ENCODE data around the gene RAPGEF4. TPM values are rescaled to one million over a fixed set of nuclear protein-coding genes. Genes with fewer than 3 reads are reported as not detected.

The RAPGEF4 gene
- total and polyA plus RNA-seq, 9 donors = 1.1 to 2.4 (median 1.5) TPM

DNA sequence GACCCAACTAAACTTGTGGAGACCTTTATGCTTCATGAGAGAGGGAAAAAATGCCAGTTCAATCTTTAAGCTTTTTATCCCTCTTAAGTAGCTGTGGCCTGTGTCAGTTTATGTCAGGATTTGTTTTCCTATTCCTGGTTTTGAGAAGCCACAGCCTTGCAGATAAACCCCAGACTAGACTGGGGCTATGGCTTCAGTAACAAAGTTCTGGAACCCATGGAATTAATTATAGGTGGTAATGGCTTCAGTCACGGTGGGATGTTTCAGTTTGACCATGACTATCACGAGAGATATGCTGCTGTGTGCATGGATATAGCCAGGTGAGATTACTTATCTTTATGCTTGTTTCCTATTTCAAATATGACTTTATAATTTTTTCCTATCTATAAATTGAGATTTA lies 134.8 kb downstream of the RAPGEF4 start:
- DNase-seq = no peak
- Histone ChIP-seq H3K27me3 (ENCODE audit: control insufficient read depth, insufficient read depth, low read length) (no peaks in the 10 kb centered on the region), H3K27ac (ENCODE audit: low read length) (no peak overlapping the region), H3K36me3 (ENCODE audit: control insufficient read depth, insufficient read depth, low read length) (no peaks in the 10 kb centered on the region), H3K4me1 (ENCODE audit: control insufficient read depth, insufficient read depth, low read length) (no peaks in the 10 kb centered on the region), H3K4me3 (ENCODE audit: low read length) (no peak overlapping the region), H3K9me3 (replicated peaks; ENCODE audit: control insufficient read depth, low read depth, low read length) (no peaks in the 10 kb centered on the region)
- no CpG with 5 or more reads among the region's 2 CpGs for WGBS (ENCODE audit: insufficient coverage)

- H3K4me1 ChIP-seq (ENCODE audit: control insufficient read depth, insufficient read depth, low read length) = no peaks in the 10 kb centered on the region
- H3K4me3 ChIP-seq (ENCODE audit: low read length) = no peak overlapping the region
- H3K36me3 ChIP-seq (ENCODE audit: control insufficient read depth, insufficient read depth, low read length) = no peaks in the 10 kb centered on the region
- no peak for DNase-seq
- no CpG with 5 or more reads among the region's 2 CpGs for WGBS (ENCODE audit: insufficient coverage)
- no peaks in the 10 kb centered on the region for H3K27me3 ChIP-seq (ENCODE audit: control insufficient read depth, insufficient read depth, low read length)
- no peaks in the 10 kb centered on the region for H3K9me3 ChIP-seq (replicated peaks; ENCODE audit: control insufficient read depth, low read depth, low read length)
- H3K27ac ChIP-seq (ENCODE audit: low read length) = no peak overlapping the region
Observed at GRCh38 chr2:172877826-172878225, 142.2 kb downstream of the RAPGEF4 start.

DNA sequence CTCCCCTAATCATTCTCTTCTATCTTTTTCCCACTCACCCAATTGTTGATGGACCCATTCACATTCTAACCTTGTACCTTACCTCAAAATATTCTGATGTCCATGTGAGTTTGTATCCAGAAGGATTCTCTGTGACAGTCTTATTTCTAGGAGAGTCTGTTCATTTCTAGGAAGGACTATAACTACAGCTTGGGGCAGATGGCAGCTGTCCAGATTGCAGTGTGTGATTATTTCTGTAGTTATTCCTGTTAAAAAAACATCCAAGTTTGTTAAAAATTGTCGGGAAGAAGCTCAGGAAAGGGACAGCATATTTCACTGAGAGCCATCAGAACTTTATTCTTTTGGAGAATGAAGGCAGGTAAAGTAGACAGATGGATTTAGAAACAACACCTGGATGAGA lies 142.6 kb downstream of the RAPGEF4 start:
- no peak overlapping the region for H3K27ac ChIP-seq (ENCODE audit: low read length)
- H3K9me3 ChIP-seq (replicated peaks; ENCODE audit: control insufficient read depth, low read depth, low read length) = no peaks in the 10 kb centered on the region
- H3K4me1 ChIP-seq (ENCODE audit: control insufficient read depth, insufficient read depth, low read length) = no peaks in the 10 kb centered on the region
- no CpG with 5 or more reads among the region's 1 CpG for WGBS (ENCODE audit: insufficient coverage)
- H3K4me3 ChIP-seq (ENCODE audit: low read length) = no peak overlapping the region
- DNase-seq = no peak
- no peaks in the 10 kb centered on the region for H3K27me3 ChIP-seq (ENCODE audit: control insufficient read depth, insufficient read depth, low read length)
- no peaks in the 10 kb centered on the region for H3K36me3 ChIP-seq (ENCODE audit: control insufficient read depth, insufficient read depth, low read length)

- Histone ChIP-seq H3K9me3 (replicated peaks; ENCODE audit: control insufficient read depth, low read depth, low read length) (no peaks in the 10 kb centered on the region), H3K27ac (ENCODE audit: low read length) (no peak overlapping the region), H3K4me3 (ENCODE audit: low read length) (no peak overlapping the region), H3K27me3 (ENCODE audit: control insufficient read depth, insufficient read depth, low read length) (no peaks in the 10 kb centered on the region), H3K4me1 (ENCODE audit: control insufficient read depth, insufficient read depth, low read length) (peaks cover 7% of the 10 kb centered on the region), H3K36me3 (ENCODE audit: control insufficient read depth, insufficient read depth, low read length) (no peaks in the 10 kb centered on the region)
- DNase-seq = peak; percentile 38
- no CpG with 5 or more reads among the region's 1 CpG for WGBS (ENCODE audit: insufficient coverage)
Observed at GRCh38 chr2:172884336-172884735, 148.7 kb downstream of the RAPGEF4 start.

GRCh38 chr2:172885996-172886395 lies 150.4 kb downstream of the RAPGEF4 start:
- no peak overlapping the region for H3K4me3 ChIP-seq (ENCODE audit: low read length)
- H3K36me3 ChIP-seq (ENCODE audit: control insufficient read depth, insufficient read depth, low read length) = no peaks in the 10 kb centered on the region
- H3K27ac ChIP-seq (ENCODE audit: low read length) = no peak overlapping the region
- DNase-seq = no peak
- WGBS (ENCODE audit: insufficient coverage) = 97% methylated on average over 3 of the region's 3 CpGs
- no peaks in the 10 kb centered on the region for H3K27me3 ChIP-seq (ENCODE audit: control insufficient read depth, insufficient read depth, low read length)
- no peaks in the 10 kb centered on the region for H3K9me3 ChIP-seq (replicated peaks; ENCODE audit: control insufficient read depth, low read depth, low read length)
- peaks cover 12% of the 10 kb centered on the region for H3K4me1 ChIP-seq (ENCODE audit: control insufficient read depth, insufficient read depth, low read length)

- H3K27me3 ChIP-seq (ENCODE audit: control insufficient read depth, insufficient read depth, low read length) = no peaks in the 10 kb centered on the region
- H3K4me3 ChIP-seq (ENCODE audit: low read length) = no peak overlapping the region
- WGBS (ENCODE audit: insufficient coverage) = no CpG with 5 or more reads among the region's 2 CpGs
- no peaks in the 10 kb centered on the region for H3K9me3 ChIP-seq (replicated peaks; ENCODE audit: control insufficient read depth, low read depth, low read length)
- H3K27ac ChIP-seq (ENCODE audit: low read length) = no peak overlapping the region
- no peaks in the 10 kb centered on the region for H3K36me3 ChIP-seq (ENCODE audit: control insufficient read depth, insufficient read depth, low read length)
- peaks cover 12% of the 10 kb centered on the region for H3K4me1 ChIP-seq (ENCODE audit: control insufficient read depth, insufficient read depth, low read length)
- DNase-seq = no peak
Observed at GRCh38 chr2:172887280-172887679, 151.6 kb downstream of the RAPGEF4 start.

GRCh38 chr2:172888714-172889669 lies 153.3 kb downstream of the RAPGEF4 start:
- H3K4me1 ChIP-seq (ENCODE audit: control insufficient read depth, insufficient read depth, low read length) = peaks cover 12% of the 10 kb centered on the region
- H3K4me3 ChIP-seq (ENCODE audit: low read length) = no peak overlapping the region
- no peak for DNase-seq
- no CpG with 5 or more reads among the region's 10 CpGs for WGBS (ENCODE audit: insufficient coverage)
- H3K27ac ChIP-seq (ENCODE audit: low read length) = no peak overlapping the region
- H3K36me3 ChIP-seq (ENCODE audit: control insufficient read depth, insufficient read depth, low read length) = no peaks in the 10 kb centered on the region
- H3K9me3 ChIP-seq (replicated peaks; ENCODE audit: control insufficient read depth, low read depth, low read length) = no peaks in the 10 kb centered on the region
- H3K27me3 ChIP-seq (ENCODE audit: control insufficient read depth, insufficient read depth, low read length) = no peaks in the 10 kb centered on the region

GRCh38 chr2:172889768-172890430 lies 154.3 kb downstream of the RAPGEF4 start:
- DNase-seq = peak; percentile 29
- no peak overlapping the region for H3K27ac ChIP-seq (ENCODE audit: low read length)
- H3K4me3 ChIP-seq (ENCODE audit: low read length) = no peak overlapping the region
- H3K36me3 ChIP-seq (ENCODE audit: control insufficient read depth, insufficient read depth, low read length) = no peaks in the 10 kb centered on the region
- H3K9me3 ChIP-seq (replicated peaks; ENCODE audit: control insufficient read depth, low read depth, low read length) = no peaks in the 10 kb centered on the region
- no peaks in the 10 kb centered on the region for H3K27me3 ChIP-seq (ENCODE audit: control insufficient read depth, insufficient read depth, low read length)
- 6% methylated on average over 3 of the region's 7 CpGs for WGBS (ENCODE audit: insufficient coverage)
- peaks cover 10% of the 10 kb centered on the region for H3K4me1 ChIP-seq (ENCODE audit: control insufficient read depth, insufficient read depth, low read length)

GRCh38 chr2:172893111-172893510 lies 157.5 kb downstream of the RAPGEF4 start:
- WGBS (ENCODE audit: insufficient coverage) = 64% methylated on average over 6 of the region's 10 CpGs
- Histone ChIP-seq H3K4me3 (ENCODE audit: low read length) (no peak overlapping the region), H3K27ac (ENCODE audit: low read length) (no peak overlapping the region), H3K27me3 (ENCODE audit: control insufficient read depth, insufficient read depth, low read length) (no peaks in the 10 kb centered on the region), H3K4me1 (ENCODE audit: control insufficient read depth, insufficient read depth, low read length) (peaks cover 7% of the 10 kb centered on the region), H3K36me3 (ENCODE audit: control insufficient read depth, insufficient read depth, low read length) (no peaks in the 10 kb centered on the region), H3K9me3 (replicated peaks; ENCODE audit: control insufficient read depth, low read depth, low read length) (no peaks in the 10 kb centered on the region)
- DNase-seq = no peak

DNA sequence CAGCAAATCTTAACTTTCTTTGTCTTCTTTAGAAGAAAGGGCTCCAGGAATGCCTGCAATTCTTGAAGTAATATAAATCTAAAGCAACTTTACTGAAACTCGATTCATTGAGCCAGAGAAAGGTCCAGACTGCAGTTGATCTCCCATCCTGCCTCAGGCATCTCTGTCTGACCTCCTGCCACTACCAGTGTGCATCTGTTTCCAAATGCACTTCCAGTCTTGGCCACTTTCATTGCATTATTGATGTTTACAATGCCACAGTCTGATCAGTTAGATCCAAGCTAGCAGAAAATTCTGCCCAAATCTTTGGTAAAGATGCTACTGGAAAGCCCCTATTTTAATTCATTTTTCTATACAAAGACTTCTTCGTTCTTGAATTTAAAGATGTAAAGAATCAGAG lies 158.0 kb downstream of the RAPGEF4 start:
- Histone ChIP-seq H3K27ac (ENCODE audit: low read length) (no peak overlapping the region), H3K27me3 (ENCODE audit: control insufficient read depth, insufficient read depth, low read length) (peaks cover 4% of the 10 kb centered on the region), H3K4me1 (ENCODE audit: control insufficient read depth, insufficient read depth, low read length) (peaks cover 6% of the 10 kb centered on the region), H3K36me3 (ENCODE audit: control insufficient read depth, insufficient read depth, low read length) (no peaks in the 10 kb centered on the region), H3K4me3 (ENCODE audit: low read length) (no peak overlapping the region), H3K9me3 (replicated peaks; ENCODE audit: control insufficient read depth, low read depth, low read length) (no peaks in the 10 kb centered on the region)
- whole genome bisulfite sequencing (ENCODE audit: insufficient coverage) = 22% methylated on average over 1 of the region's 2 CpGs
- DNase-seq = no peak

Measured in muscle of leg (tissue), 11 donors.